Skeletal muscle tissue (tissue), 4 donors: ENCODE results near the gene TIAM1. TPM values are rescaled to one million over a fixed set of nuclear protein-coding genes. Genes with fewer than 3 reads are reported as not detected.

Source experiments
- H3K27ac ChIP-seq: one replicate; pipeline ENCODE4 v1.7.0; 2013; ENCODE audit warnings: mild to moderate bottlenecking, low read depth, low read length, inconsistent platforms
- H3K27me3 ChIP-seq, 3 donors: one replicate each; pipeline ENCODE4 v1.7.0; 2013; ENCODE audit warnings: low read length in 3 of 3; ENCODE audit not compliant: control insufficient read depth in 3 of 3, insufficient read depth in 3 of 3
- H3K36me3 ChIP-seq, 3 donors: one replicate each; pipeline ENCODE4 v1.7.0; 2013; ENCODE audit warnings: low read length in 3 of 3; ENCODE audit not compliant: control insufficient read depth in 3 of 3, insufficient read depth in 3 of 3
- H3K4me1 ChIP-seq, 3 donors: one replicate each; pipeline ENCODE4 v1.7.0; 2013; ENCODE audit warnings: low read length in 3 of 3, mild to moderate bottlenecking in 3 of 3; ENCODE audit not compliant: control insufficient read depth in 3 of 3, insufficient read depth in 3 of 3
- H3K4me3 ChIP-seq, 3 donors: one replicate each; pipeline ENCODE4 v1.7.0; 2013; ENCODE audit warnings: low read length in 3 of 3
- H3K9ac ChIP-seq, 3 donors: one replicate each; pipeline ENCODE4 v1.7.0; 2013; ENCODE audit warnings: low read length in 3 of 3, mild to moderate bottlenecking in 3 of 3, moderate library complexity in 2 of 3, low read depth in 1 of 3
- H3K9me3 ChIP-seq, 3 donors: one replicate each; pipeline ENCODE4 v1.7.0; 2013; ENCODE audit warnings: low read length in 3 of 3; ENCODE audit not compliant: control insufficient read depth in 3 of 3
- total RNA-seq: library from RNA; depleted of rRNA; stranded (reverse); fragments of >200 nt; gene quantifications from one replicate; pipeline ENCODE4 v1.2.3, GENCODE V29; 2014
- donor health status: Osteomylitis.

The TIAM1 gene
- total RNA-seq, 1 donor from 2014 or later, result 24.5 TPM

DNA sequence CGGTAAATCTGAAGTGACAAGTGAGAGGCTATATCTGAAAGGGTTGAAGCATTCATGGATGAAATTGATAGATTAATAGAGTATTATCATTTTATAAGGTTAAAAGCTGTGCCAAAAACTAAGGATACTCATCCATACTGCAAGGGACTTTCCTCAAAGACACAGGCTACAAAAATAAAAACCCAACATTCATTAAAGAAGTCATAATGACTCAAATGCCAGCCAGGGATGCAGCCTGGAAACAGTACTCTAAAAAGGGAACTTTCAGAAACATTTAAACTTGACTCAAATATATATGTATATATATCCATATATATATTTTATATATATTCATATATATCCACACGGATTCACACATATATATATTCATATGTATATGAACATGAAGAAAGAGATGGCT, 1.1 kb upstream of the TIAM1 start:
- Histone ChIP-seq H3K9me3 (no peaks in the 10 kb centered on the region), H3K36me3 (no peaks in the 10 kb centered on the region), H3K4me3 (no peak overlapping the region), H3K4me1 (no peaks in the 10 kb centered on the region), H3K27me3 (peaks cover 5 to 29% (median 8%) of the 10 kb centered on the region in 3 donors), H3K27ac (no peak overlapping the region), H3K9ac (no peak overlapping the region)

DNA sequence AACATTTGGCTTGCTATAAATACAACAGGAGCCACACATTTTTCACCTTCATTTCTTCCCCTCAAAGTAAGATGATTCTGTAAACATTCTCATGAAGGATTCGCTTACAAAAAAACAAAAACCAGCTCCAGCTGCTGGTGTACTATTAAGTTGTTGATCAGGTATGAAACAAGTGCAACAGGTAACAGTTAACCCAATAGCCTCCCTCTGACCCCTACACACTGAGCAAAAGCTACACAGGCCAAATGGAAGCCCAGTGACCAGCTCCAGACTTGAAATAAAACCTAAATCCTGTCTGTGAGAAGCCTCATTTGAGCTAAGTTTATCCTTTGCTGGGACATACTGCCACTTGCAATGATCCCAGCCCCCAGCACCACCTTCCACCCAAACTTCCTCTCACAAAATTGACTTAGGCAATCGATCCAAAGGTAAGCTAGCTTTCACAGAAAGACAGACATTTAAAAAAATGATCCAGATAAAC, 991 bp downstream of the TIAM1 start:
- Histone ChIP-seq H3K36me3 (no peaks in the 10 kb centered on the region), H3K4me3 (peak overlapping the region in 2 of 3 donors; percentile 52 to 55), H3K27ac (no peak overlapping the region), H3K4me1 (no peaks in the 10 kb centered on the region), H3K27me3 (peaks cover 5 to 26% (median 8%) of the 10 kb centered on the region in 3 donors), H3K9ac (no peak overlapping the region), H3K9me3 (no peaks in the 10 kb centered on the region)

DNA sequence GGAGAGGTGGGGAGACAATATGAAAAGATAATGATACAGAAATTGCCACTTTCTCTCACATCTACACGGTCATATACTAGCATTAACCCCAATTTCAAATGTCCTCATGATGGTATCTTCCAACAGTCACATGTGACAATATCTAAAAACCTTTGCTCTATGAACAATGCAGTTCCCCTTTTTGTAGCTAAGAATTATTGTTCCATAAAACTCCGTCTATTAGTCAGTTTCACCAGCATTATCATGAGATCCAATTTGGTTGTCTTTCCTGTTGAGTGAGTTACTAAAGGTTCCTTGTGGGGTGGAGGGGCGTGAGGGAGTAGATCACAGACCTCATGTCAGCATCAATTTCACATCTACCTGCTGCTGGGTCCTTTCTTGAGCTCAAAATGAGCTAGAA, 1.7 kb downstream of the TIAM1 start:
- H3K4me1 ChIP-seq, result no peaks in the 10 kb centered on the region
- H3K27me3 ChIP-seq, result peaks cover 5 to 26% (median 8%) of the 10 kb centered on the region in 3 donors
- H3K4me3 ChIP-seq, result no peak overlapping the region

DNA sequence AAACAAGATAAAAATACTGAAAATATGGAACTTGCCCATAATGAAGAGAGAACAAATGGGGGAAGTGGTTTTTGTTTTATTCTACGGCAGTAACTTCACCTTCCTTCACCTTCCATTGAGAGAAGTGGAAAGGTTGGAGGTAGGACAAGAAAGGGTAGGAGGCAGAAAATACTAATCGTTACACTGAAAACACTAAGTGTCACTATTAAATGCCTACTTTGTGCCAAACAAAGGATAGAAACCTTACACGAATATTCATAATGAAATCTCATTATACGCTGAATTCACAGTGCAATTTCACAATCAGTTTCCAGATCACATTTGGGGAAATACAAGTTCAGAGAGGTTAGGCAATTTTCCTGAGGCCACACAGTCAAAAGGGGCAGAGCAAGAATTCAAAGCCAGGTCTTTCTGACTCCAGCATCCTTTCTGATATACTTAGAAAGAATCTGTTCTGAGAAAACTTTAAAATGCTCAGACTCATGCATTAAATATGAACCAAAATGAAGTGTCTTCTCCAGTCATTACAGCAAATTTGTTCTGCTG, 3.0 kb downstream of the TIAM1 start:
- H3K27me3 ChIP-seq, result peaks cover 5 to 18% (median 8%) of the 10 kb centered on the region in 3 donors
- no peak overlapping the region for H3K9ac ChIP-seq
- no peak overlapping the region for H3K4me3 ChIP-seq
- H3K4me1 ChIP-seq, result peaks cover 0 to 1% (median 0%) of the 10 kb centered on the region in 3 donors
- no peaks in the 10 kb centered on the region for H3K36me3 ChIP-seq
- no peaks in the 10 kb centered on the region for H3K9me3 ChIP-seq
- H3K27ac ChIP-seq, result no peak overlapping the region

More for the DNA sequence above, 1.7 kb downstream of the TIAM1 start:
- Histone ChIP-seq H3K9me3 (no peaks in the 10 kb centered on the region), H3K36me3 (no peaks in the 10 kb centered on the region), H3K27ac (no peak overlapping the region), H3K9ac (no peak overlapping the region)

DNA sequence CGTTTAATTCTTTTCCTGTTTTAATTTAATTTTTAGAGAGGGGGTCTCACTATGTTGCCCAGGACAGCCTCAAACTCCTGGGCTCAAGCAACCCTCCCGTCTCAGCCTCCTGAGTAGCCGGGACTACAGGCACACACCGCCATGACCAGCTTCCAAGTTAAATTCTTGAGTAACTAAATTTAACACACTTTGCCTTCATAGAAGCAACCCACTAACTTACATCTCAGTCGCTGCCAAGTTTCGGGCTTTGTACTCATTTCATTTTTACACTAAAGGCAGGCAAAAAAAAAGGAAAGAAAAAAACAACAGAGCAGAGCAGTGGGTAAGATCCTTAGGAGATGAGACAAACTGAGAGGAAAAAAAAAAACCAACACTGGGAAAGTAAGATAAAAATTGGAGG, 3.5 kb downstream of the TIAM1 start:
- H3K27ac ChIP-seq, result no peak overlapping the region
- no peaks in the 10 kb centered on the region for H3K9me3 ChIP-seq
- H3K4me1 ChIP-seq, result peaks cover 0 to 3% (median 0%) of the 10 kb centered on the region in 3 donors
- H3K9ac ChIP-seq, result no peak overlapping the region
- H3K4me3 ChIP-seq, result no peak overlapping the region
- peaks cover 5 to 18% (median 8%) of the 10 kb centered on the region in 3 donors for H3K27me3 ChIP-seq
- no peaks in the 10 kb centered on the region for H3K36me3 ChIP-seq

DNA sequence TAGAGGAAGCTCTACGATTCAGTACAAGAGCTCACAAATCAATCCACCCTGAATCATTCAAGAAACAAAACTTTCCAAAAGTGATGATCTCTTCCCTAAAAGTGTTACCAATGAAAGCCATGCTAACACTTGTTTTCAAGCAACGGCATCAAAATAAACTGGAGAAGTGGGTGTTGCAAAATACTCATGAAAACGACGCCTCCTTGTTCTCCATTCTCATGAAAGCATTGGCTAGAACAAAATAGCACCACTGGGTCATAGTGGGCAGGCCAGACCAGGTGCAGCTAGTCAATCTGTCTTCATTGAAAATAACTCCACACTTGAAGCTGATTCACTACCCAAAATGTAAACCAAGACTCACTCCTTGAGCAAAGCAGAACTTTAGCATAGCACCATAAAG, 4.3 kb downstream of the TIAM1 start:
- Histone ChIP-seq H3K27me3 (peaks cover 5 to 18% (median 8%) of the 10 kb centered on the region in 3 donors), H3K9me3 (no peaks in the 10 kb centered on the region), H3K36me3 (no peaks in the 10 kb centered on the region), H3K9ac (no peak overlapping the region), H3K4me3 (no peak overlapping the region), H3K27ac (no peak overlapping the region), H3K4me1 (peaks cover 0 to 3% (median 0%) of the 10 kb centered on the region in 3 donors)

DNA sequence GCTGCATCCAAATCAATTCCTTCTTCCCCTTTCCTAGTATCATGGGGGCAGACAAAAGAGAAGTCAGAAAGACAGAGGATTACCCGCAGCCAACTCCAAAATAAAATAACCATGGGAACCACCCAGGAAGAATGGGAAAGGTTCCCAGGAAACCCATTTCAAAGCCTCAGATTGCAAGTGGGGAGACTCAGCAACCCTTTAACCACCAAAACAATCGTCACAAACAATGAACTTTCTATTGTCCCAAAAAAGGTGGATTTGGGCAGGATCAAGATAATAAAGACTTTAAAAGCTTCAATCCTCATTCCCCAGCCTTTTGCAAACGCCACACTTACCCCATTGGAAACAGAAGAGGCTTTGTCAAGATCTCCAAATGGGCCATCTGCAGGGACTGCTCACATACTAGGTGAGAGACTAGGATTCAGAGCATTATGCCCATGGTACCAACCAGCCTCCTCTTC, 5.1 kb downstream of the TIAM1 start:
- no peak overlapping the region for H3K4me3 ChIP-seq
- H3K27me3 ChIP-seq, result peaks cover 4 to 14% (median 5%) of the 10 kb centered on the region in 3 donors
- no peaks in the 10 kb centered on the region for H3K9me3 ChIP-seq
- peaks cover 0 to 3% (median 0%) of the 10 kb centered on the region in 3 donors for H3K4me1 ChIP-seq
- no peak overlapping the region for H3K27ac ChIP-seq
- no peak overlapping the region for H3K9ac ChIP-seq
- no peaks in the 10 kb centered on the region for H3K36me3 ChIP-seq

DNA sequence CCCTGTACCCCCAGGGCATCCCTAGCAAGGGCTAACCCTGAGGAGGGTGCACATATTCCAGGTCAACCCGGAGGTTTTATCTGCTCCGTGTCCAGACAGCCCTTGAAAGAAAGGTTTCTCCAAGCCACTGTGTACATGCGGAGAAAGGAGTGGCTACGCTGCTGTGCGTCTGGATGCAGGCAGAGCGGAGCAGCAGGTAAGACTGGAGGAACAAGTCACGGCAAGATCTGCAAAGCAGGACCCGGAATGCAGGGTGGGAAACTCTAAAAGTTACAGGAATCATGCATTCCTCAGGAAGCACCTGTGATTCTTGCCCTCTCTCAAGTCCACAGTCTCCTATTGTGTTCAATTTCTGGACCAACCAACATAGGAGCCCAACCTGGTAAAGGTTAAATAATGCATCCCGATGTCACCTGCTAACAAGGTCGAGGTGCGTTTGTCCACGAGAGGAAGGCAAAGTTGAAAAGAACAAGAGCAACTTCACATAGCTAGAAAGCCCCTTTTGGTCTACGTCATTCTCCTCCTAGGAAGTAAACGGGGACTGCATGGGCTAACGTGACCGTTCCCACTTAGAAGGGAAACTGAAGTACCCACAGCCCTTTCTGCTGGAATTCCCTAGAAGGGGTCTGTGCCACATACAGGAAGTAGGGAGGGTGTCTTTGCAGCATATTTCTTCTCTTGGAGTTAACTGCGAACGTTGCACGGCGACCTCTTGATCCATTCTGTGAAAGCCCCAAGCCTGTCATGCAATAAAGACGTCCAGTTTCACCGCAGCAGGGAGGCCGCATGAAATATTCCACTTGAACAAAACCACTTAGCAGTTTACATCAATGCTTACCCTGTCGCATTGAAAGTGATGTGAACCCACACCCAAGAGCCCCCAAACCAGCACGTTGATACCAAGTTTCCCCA, 5.8 kb downstream of the TIAM1 start:
- H3K27me3 ChIP-seq, result peaks cover 0 to 7% (median 0%) of the 10 kb centered on the region in 3 donors
- H3K9me3 ChIP-seq, result no peaks in the 10 kb centered on the region
- peaks cover 0 to 3% (median 0%) of the 10 kb centered on the region in 3 donors for H3K4me1 ChIP-seq
- no peak overlapping the region for H3K9ac ChIP-seq
- H3K4me3 ChIP-seq, result no peak overlapping the region
- H3K27ac ChIP-seq, result no peak overlapping the region
- H3K36me3 ChIP-seq, result no peaks in the 10 kb centered on the region

DNA sequence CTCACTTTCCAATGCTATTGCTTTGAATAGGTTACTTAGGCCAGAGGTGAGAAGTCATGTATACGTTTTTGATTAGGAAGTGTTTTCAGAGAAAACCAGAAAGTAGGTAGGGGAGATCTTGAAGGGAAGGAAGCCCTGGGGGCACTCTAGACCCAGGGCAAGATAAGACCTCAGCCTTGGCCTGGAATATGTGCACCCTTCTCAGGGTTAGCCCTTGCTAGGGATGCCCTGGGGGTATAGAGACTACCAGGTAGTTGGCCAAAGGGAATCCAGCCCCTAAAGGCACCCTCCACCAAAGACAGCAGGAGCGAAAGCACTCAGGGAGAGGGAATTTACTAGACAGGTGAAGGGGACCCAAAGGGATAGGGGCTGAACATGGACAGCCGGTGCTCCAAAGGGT, 7.0 kb downstream of the TIAM1 start:
- no peak overlapping the region for H3K27ac ChIP-seq
- peaks cover 0 to 3% (median 0%) of the 10 kb centered on the region in 3 donors for H3K4me1 ChIP-seq
- no peak overlapping the region for H3K9ac ChIP-seq
- H3K27me3 ChIP-seq, result no peaks in the 10 kb centered on the region
- H3K9me3 ChIP-seq, result no peaks in the 10 kb centered on the region
- H3K36me3 ChIP-seq, result no peaks in the 10 kb centered on the region
- no peak overlapping the region for H3K4me3 ChIP-seq

DNA sequence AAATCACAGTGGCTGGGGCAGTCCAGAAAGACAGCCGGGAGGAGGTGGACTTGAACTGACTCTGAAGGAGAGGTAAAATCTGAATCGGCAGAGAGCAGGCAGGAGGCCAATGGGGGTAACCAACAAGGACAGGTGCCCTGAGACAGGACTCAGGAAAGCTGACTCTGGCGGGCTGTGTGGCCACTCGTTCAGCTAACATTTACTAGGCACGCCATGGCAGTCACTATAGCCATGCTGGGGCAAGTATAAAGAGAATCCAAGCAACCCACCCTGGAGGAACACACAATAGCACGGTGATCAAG, 7.4 kb downstream of the TIAM1 start:
- H3K4me3 ChIP-seq, result no peak overlapping the region
- no peaks in the 10 kb centered on the region for H3K36me3 ChIP-seq
- H3K9me3 ChIP-seq, result no peaks in the 10 kb centered on the region
- no peak overlapping the region for H3K9ac ChIP-seq
- H3K4me1 ChIP-seq, result peaks cover 0 to 3% (median 0%) of the 10 kb centered on the region in 3 donors
- H3K27me3 ChIP-seq, result no peaks in the 10 kb centered on the region
- H3K27ac ChIP-seq, result no peak overlapping the region
